Measurements from ENCODE around the gene IGSF6.

Gene IGSF6

GRCh38 chr16:21598701-21599121 lies 53.7 kb downstream of the IGSF6 start:
- no peak for DNase-seq

- no peak for DNase-seq
Measured at GRCh38 chr16:21598206-21598605, 54.2 kb downstream of the IGSF6 start.

- no peak for DNase-seq
Measured at GRCh38 chr16:21597561-21598030, 54.8 kb downstream of the IGSF6 start.

- DNase-seq: no peak
Measured at GRCh38 chr16:21593530-21594289, 58.7 kb downstream of the IGSF6 start.

- no peak for DNase-seq
Measured at GRCh38 chr16:21592191-21592590, 60.2 kb downstream of the IGSF6 start.

GRCh38 chr16:21590796-21591195 lies 61.6 kb downstream of the IGSF6 start:
- DNase-seq: no peak

GRCh38 chr16:21590287-21590686 lies 62.1 kb downstream of the IGSF6 start:
- DNase-seq: no peak

GRCh38 chr16:21589551-21589950 lies 62.9 kb downstream of the IGSF6 start:
- DNase-seq: no peak
